H1 (cell line): ENCODE measurements around the gene ARHGAP26. TPM values are rescaled to one million over a fixed set of nuclear protein-coding genes. Genes with fewer than 3 reads are reported as not detected.

Experiments used
- CTCF ChIA-PET: fragments of 300-600 bp; sonication (Branson Sonifier 250); formaldehyde crosslinking; loops from one replicate; lab custom pipeline; 2021; ENCODE audit not compliant: partially characterized antibody; lab: Charles Lee
- POLR2A ChIA-PET: fragments of 300-600 bp; sonication (Branson Sonifier 250); formaldehyde crosslinking; loops from one replicate; lab custom pipeline; 2021; ENCODE audit warnings: inconsistent platforms; ENCODE audit not compliant: partially characterized antibody; lab: Charles Lee
- DNase-seq, 2 experiments: peaks; one replicate each; pipeline versions ENCODE4 v3.0.0 to v3.0.0-alpha.2; 2010 to 2022; ENCODE audit warnings: low spot score in 2 of 2, low read depth in 1 of 2, mixed read lengths in 1 of 2
- FAIRE-seq: peaks from 2 replicates; lab custom pipeline; 2011; peaks lifted over from hg19 to GRCh38; lab: Jason Lieb, UNC
- H2AFZ ChIP-seq: 2 replicates; pipeline ENCODE4 v1.8.1; 2012; ENCODE audit warnings: low read length, inconsistent platforms
- H2AK5ac ChIP-seq: 2 replicates; pipeline ENCODE4 v1.6.1; 2013; ENCODE audit warnings: low read depth, low read length
- H2BK120ac ChIP-seq: replicated peaks from 2 replicates; pipeline ENCODE3; 2013; ENCODE audit warnings: low read depth, low read length, inconsistent platforms
- H2BK12ac ChIP-seq: 2 replicates; pipeline ENCODE4 v1.6.1; 2013; ENCODE audit warnings: low read depth, low read length
- H2BK15ac ChIP-seq: 2 replicates; pipeline ENCODE4 v1.6.1; 2013; ENCODE audit warnings: low read length
- H2BK20ac ChIP-seq: 2 replicates; pipeline ENCODE4 v1.6.1; 2013; ENCODE audit warnings: low read length
- H2BK5ac ChIP-seq: 2 replicates; pipeline ENCODE4 v1.6.1; 2013; ENCODE audit warnings: low read depth, low read length
- H3K14ac ChIP-seq: 2 replicates; pipeline ENCODE4 v1.6.1; 2013; ENCODE audit warnings: inconsistent platforms; ENCODE audit not compliant: insufficient read length
- H3K18ac ChIP-seq: 2 replicates; pipeline ENCODE4 v1.6.1; 2013; ENCODE audit warnings: low read length; ENCODE audit errors: extremely low read depth
- H3K23ac ChIP-seq: 2 replicates; pipeline ENCODE4 v1.6.1; 2013; ENCODE audit warnings: inconsistent platforms; ENCODE audit not compliant: insufficient read length
- H3K23me2 ChIP-seq: 2 replicates; pipeline ENCODE4 v1.6.1; 2013; ENCODE audit warnings: low read depth, low read length
- H3K27ac ChIP-seq: 2 replicates; pipeline ENCODE4 v1.6.1; 2011; ENCODE audit warnings: low read depth, low read length, inconsistent platforms
- H3K27me3 ChIP-seq, 4 experiments: replicated peaks in 1 of 4; 1 replicate in 1 of 4; 2 replicates in 3 of 4; pipeline versions ENCODE4 v1.6.1 to v1.8.1; 2011 to 2013; ENCODE audit warnings: low read length in 3 of 4, mild to moderate bottlenecking in 3 of 4, inconsistent platforms in 2 of 4, mixed read lengths in 2 of 4, moderate library complexity in 1 of 4; ENCODE audit not compliant: control insufficient read depth in 3 of 4, insufficient read depth in 3 of 4; ENCODE audit errors: extremely low read depth in 1 of 4
- H3K36me3 ChIP-seq, 4 experiments: 2 replicates each; pipeline versions ENCODE4 v1.6.1 to v1.8.1; 2011 to 2013; ENCODE audit warnings: mild to moderate bottlenecking in 4 of 4, low read length in 3 of 4, moderate library complexity in 2 of 4, control low read depth in 1 of 4, inconsistent platforms in 1 of 4; ENCODE audit not compliant: insufficient read depth in 4 of 4, control insufficient read depth in 2 of 4
- H3K4ac ChIP-seq: replicated peaks from 2 replicates; pipeline ENCODE3; 2013; ENCODE audit warnings: low read length, low read depth, mixed read lengths, inconsistent platforms; ENCODE audit not compliant: insufficient read length
- H3K4me1 ChIP-seq, 4 experiments: replicated peaks in 1 of 4; 1 replicate in 1 of 4; 2 replicates in 3 of 4; pipeline versions ENCODE4 v1.6.1 to v1.8.1; 2011 to 2013; ENCODE audit warnings: low read length in 3 of 4, inconsistent platforms in 2 of 4, mixed read lengths in 1 of 4; ENCODE audit not compliant: insufficient read depth in 4 of 4, control insufficient read depth in 3 of 4
- H3K4me2 ChIP-seq, 2 experiments: 2 replicates each; pipeline versions ENCODE4 v1.6.1 to v1.8.1; 2011 to 2013; ENCODE audit warnings: low read depth in 2 of 2, low read length in 2 of 2, control low read depth in 1 of 2, inconsistent platforms in 1 of 2, mild to moderate bottlenecking in 1 of 2; ENCODE audit not compliant: insufficient read depth in 1 of 2
- H3K4me3 ChIP-seq, 4 experiments: fragments of 200-600, 300-600 bp in 1 of 4; sonication (generic), shearing (Covaris generic), sonication (Bioruptor Twin) in 1 of 4; 2 replicates each; pipeline versions ENCODE4 v1.5.1 to v1.8.1; 2011 to 2016; ENCODE audit warnings: low read length in 4 of 4, low read depth in 3 of 4, control low read depth in 2 of 4, inconsistent platforms in 2 of 4, mild to moderate bottlenecking in 2 of 4, mixed read lengths in 1 of 4, moderate library complexity in 1 of 4; ENCODE audit not compliant: insufficient read depth in 2 of 4; ENCODE audit errors: extremely low read depth in 1 of 4
- H3K56ac ChIP-seq: replicated peaks from 2 replicates; pipeline ENCODE3; 2013; ENCODE audit warnings: low read depth, mild to moderate bottlenecking, mixed read lengths, low read length, inconsistent platforms; ENCODE audit not compliant: insufficient read length
- H3K79me1 ChIP-seq: 2 replicates; pipeline ENCODE4 v1.6.1; 2013; ENCODE audit warnings: low read depth, low read length, control low read depth
- H3K79me2 ChIP-seq, 2 experiments: 2 replicates each; pipeline versions ENCODE4 v1.6.1 to v1.8.1; 2012 to 2013; ENCODE audit warnings: low read length in 2 of 2, mild to moderate bottlenecking in 2 of 2, inconsistent platforms in 1 of 2; ENCODE audit not compliant: insufficient read depth in 2 of 2, control insufficient read depth in 1 of 2
- H3K9ac ChIP-seq, 4 experiments: replicated peaks in 1 of 4; 1 replicate in 1 of 4; 2 replicates in 3 of 4; pipeline versions ENCODE4 v1.6.1 to v1.8.1; 2011 to 2013; ENCODE audit warnings: low read depth in 3 of 4, low read length in 3 of 4, control low read depth in 2 of 4, mild to moderate bottlenecking in 2 of 4, moderate library complexity in 2 of 4, inconsistent platforms in 1 of 4; ENCODE audit errors: extremely low read depth in 1 of 4
- H3K9me3 ChIP-seq, 2 experiments: 2 replicates each; pipeline versions ENCODE4 v1.6.1 to v1.8.1; 2012 to 2013; ENCODE audit warnings: mild to moderate bottlenecking in 2 of 2, moderate library complexity in 2 of 2, control low read depth in 1 of 2, inconsistent platforms in 1 of 2, low read depth in 1 of 2, low read length in 1 of 2, mixed read lengths in 1 of 2; ENCODE audit not compliant: insufficient read depth in 2 of 2
- H4K20me1 ChIP-seq, 2 experiments: replicated peaks in 1 of 2; 2 replicates each; pipeline versions ENCODE3 to v1.8.1; 2011 to 2013; ENCODE audit warnings: inconsistent platforms in 2 of 2, low read length in 2 of 2, mild to moderate bottlenecking in 1 of 2; ENCODE audit not compliant: insufficient read depth in 2 of 2, control insufficient read depth in 1 of 2
- H4K5ac ChIP-seq: 2 replicates; pipeline ENCODE4 v1.6.1; 2013; ENCODE audit warnings: low read length, low read depth, mixed read lengths, inconsistent platforms; ENCODE audit not compliant: insufficient read length
- H4K8ac ChIP-seq: 2 replicates; pipeline ENCODE4 v1.8.0; 2013; ENCODE audit warnings: mild to moderate bottlenecking, moderate library complexity, low read length, inconsistent platforms; ENCODE audit not compliant: insufficient read depth; ENCODE audit errors: extremely low read depth
- H4K91ac ChIP-seq: replicated peaks from 2 replicates; pipeline ENCODE3; 2013; ENCODE audit warnings: low read length, mixed read lengths, inconsistent platforms; ENCODE audit not compliant: insufficient read length
- EGR1 ChIP-seq: IDR thresholded peaks from 2 replicates; pipeline ENCODE4 v1.6.1; 2011; ENCODE audit warnings: low read depth, low read length, borderline replicate concordance
- JUND ChIP-seq: IDR thresholded peaks from 2 replicates; pipeline ENCODE4 v1.6.1; 2011; ENCODE audit warnings: mild to moderate bottlenecking, improper control_type of control experiment, low read length
- KDM4A ChIP-seq: IDR thresholded peaks from one replicate; pipeline ENCODE4 v1.7.1; 2012; ENCODE audit warnings: low read depth, mild to moderate bottlenecking, moderate library complexity, low read length, inconsistent platforms; ENCODE audit not compliant: severe bottlenecking
- RFX5 ChIP-seq: IDR thresholded peaks from 2 replicates; pipeline ENCODE4 v1.6.1; 2011; ENCODE audit warnings: low read depth, low read length, improper control_type of control experiment, borderline replicate concordance
- TAF7 ChIP-seq: optimal IDR thresholded peaks from 2 replicates; pipeline ENCODE3; 2011; ENCODE audit warnings: low read depth, mild to moderate bottlenecking, inconsistent platforms, low read length, moderate library complexity, borderline replicate concordance
- ZNF274 ChIP-seq: IDR thresholded peaks from 2 replicates; pipeline ENCODE4 v1.7.0; 2012; ENCODE audit warnings: low read length, borderline replicate concordance; ENCODE audit errors: extremely low read depth
- WGBS, 2 experiments: shearing (Covaris generic) in 1 of 2; methylation state at CpG; one replicate each; pipeline versions ENCODE4 v1.1.6 to v1.1.7; 2013 to 2015; ENCODE audit warnings: low lambda C conversion rate in 2 of 2, mixed read lengths in 2 of 2, inconsistent platforms in 1 of 2, low coverage in 1 of 2, missing lambda C conversion rate in 1 of 2; ENCODE audit not compliant: insufficient replicate concordance in 2 of 2, insufficient coverage in 1 of 2, insufficient read length in 1 of 2; ENCODE audit errors: extremely low coverage in 1 of 2, missing lambda C conversion rate in 1 of 2; 5-methylcytosine and 5-hydroxymethylcytosine counted together
- polyA plus RNA-seq, 7 experiments: library from polyadenylated mRNA; depleted of rRNA in 3 of 7; stranded (reverse) in 5 of 7; unstranded in 2 of 7; fragments of >200 nt in 5 of 7; fragments of 200-250 nt in 2 of 7; gene quantifications; 1 replicate in 5 of 7; 2 replicates in 1 of 7; 4 replicates in 1 of 7; pipeline versions ENCODE4 v1.2.1 to v1.2.3, GENCODE V29; 2011 to 2013; ENCODE audit warnings: missing spikeins in 2 of 7, mixed read lengths in 2 of 7
- total RNA-seq: library from RNA; stranded (reverse); fragmentation: NEBNext Ultra II Directional; extraction: Animal tissue kit (Norgen Biotek cat#: 25700); gene quantifications from 2 replicates; pipeline ENCODE4 v1.2.1, GENCODE V29; 2021

ARHGAP26 gene
- total and polyA plus RNA-seq, 2 of the 8 experiments (the other 6 are each of a cell fraction or from before 2014, with no cell fraction given): 7.1 to 24.8 TPM

DNA sequence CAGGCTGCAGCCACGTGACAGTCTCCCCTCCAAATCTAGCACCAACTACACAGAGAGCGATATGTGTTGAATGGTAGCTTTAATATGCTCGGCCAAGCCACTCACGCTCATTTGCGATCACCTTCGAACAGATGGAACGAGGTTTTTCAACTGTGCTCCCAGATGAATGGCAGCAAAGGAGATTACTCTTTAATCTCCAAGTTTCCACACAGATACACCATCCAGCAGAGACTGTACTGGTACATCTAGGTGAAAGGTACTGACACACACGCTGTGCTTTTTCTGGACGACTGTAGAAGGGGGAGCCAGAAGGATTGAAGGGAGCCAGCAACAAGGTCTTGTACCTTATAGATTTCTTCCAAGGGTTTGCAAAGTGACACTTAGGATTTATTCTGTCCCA lies 369.4 kb downstream of the ARHGAP26 start:
- Histone ChIP-seq H3K79me1 (no peaks in the 10 kb centered on the region), H2BK20ac (no peak overlapping the region), H3K4me1 (no peaks in the 10 kb centered on the region), H4K91ac (no peak overlapping the region), H3K23ac (no peak overlapping the region), H3K4me3 (no peak overlapping the region), H3K9me3 (no peaks in the 10 kb centered on the region), H3K14ac (no peak overlapping the region), H2AFZ (no peak overlapping the region), H4K20me1 (no peaks in the 10 kb centered on the region), H2AK5ac (no peak overlapping the region), H4K8ac (no peak overlapping the region), H3K27me3 (no peaks in the 10 kb centered on the region), H2BK120ac (no peak overlapping the region), H3K79me2 (no peaks in the 10 kb centered on the region), H3K36me3 (no peaks in the 10 kb centered on the region), H2BK12ac (no peak overlapping the region), H3K4me2 (no peak overlapping the region), H4K5ac (no peak overlapping the region), H3K9ac (no peak overlapping the region), H3K27ac (no peak overlapping the region), H2BK15ac (no peak overlapping the region), H3K23me2 (no peaks in the 10 kb centered on the region), H3K4ac (no peak overlapping the region), H3K18ac (no peak overlapping the region), H2BK5ac (no peak overlapping the region), H3K56ac (no peak overlapping the region)
- DNase-seq: no peak
- 94% methylated on average over 9 of the region's 9 CpGs; no CpG with 5 or more reads in 1 of the 2 experiments for WGBS, 2 experiments
- POLR2A ChIA-PET: no interaction called here
- CTCF ChIA-PET: interaction anchor here (0.6 to 1.9 kb wide), 3 partner anchors 14 to 80 kb away, joined by 3 to 5 read pairs (median 4); no protein-coding TSS in a partner anchor
- FAIRE-seq: no peak
- TF ChIP-seq TAF7: no peak
- TF ChIP-seq RFX5: no peak
- no peak for TF ChIP-seq KDM4A
- no peak for TF ChIP-seq JUND
- no peak for TF ChIP-seq ZNF274
- no peak for TF ChIP-seq EGR1
